H1 (cell line): Measurements from ENCODE around the gene PITPNC1. TPM values are rescaled to one million over a fixed set of nuclear protein-coding genes. Genes with fewer than 3 reads are reported as not detected.

ENCODE experiments used
- CTCF ChIA-PET: fragments of 300-600 bp; sonication (Branson Sonifier 250); formaldehyde crosslinking; loops from one replicate; lab custom pipeline; 2021; ENCODE audit not compliant: partially characterized antibody; lab: Charles Lee
- POLR2A ChIA-PET: fragments of 300-600 bp; sonication (Branson Sonifier 250); formaldehyde crosslinking; loops from one replicate; lab custom pipeline; 2021; ENCODE audit warnings: inconsistent platforms; ENCODE audit not compliant: partially characterized antibody; lab: Charles Lee
- DNase-seq, 2 experiments: peaks; one replicate each; pipeline versions ENCODE4 v3.0.0 to v3.0.0-alpha.2; 2010 to 2022; ENCODE audit warnings: low spot score in 2 of 2, low read depth in 1 of 2, mixed read lengths in 1 of 2
- FAIRE-seq: peaks from 2 replicates; lab custom pipeline; 2011; peaks lifted over from hg19 to GRCh38; lab: Jason Lieb, UNC
- H2AFZ ChIP-seq: 2 replicates; pipeline ENCODE4 v1.8.1; 2012; ENCODE audit warnings: low read length, inconsistent platforms
- H2AK5ac ChIP-seq: 2 replicates; pipeline ENCODE4 v1.6.1; 2013; ENCODE audit warnings: low read depth, low read length
- H2BK120ac ChIP-seq: replicated peaks from 2 replicates; pipeline ENCODE3; 2013; ENCODE audit warnings: low read depth, low read length, inconsistent platforms
- H2BK12ac ChIP-seq: 2 replicates; pipeline ENCODE4 v1.6.1; 2013; ENCODE audit warnings: low read depth, low read length
- H2BK15ac ChIP-seq: 2 replicates; pipeline ENCODE4 v1.6.1; 2013; ENCODE audit warnings: low read length
- H2BK20ac ChIP-seq: 2 replicates; pipeline ENCODE4 v1.6.1; 2013; ENCODE audit warnings: low read length
- H2BK5ac ChIP-seq: 2 replicates; pipeline ENCODE4 v1.6.1; 2013; ENCODE audit warnings: low read depth, low read length
- H3K14ac ChIP-seq: 2 replicates; pipeline ENCODE4 v1.6.1; 2013; ENCODE audit warnings: inconsistent platforms; ENCODE audit not compliant: insufficient read length
- H3K18ac ChIP-seq: 2 replicates; pipeline ENCODE4 v1.6.1; 2013; ENCODE audit warnings: low read length; ENCODE audit errors: extremely low read depth
- H3K23ac ChIP-seq: 2 replicates; pipeline ENCODE4 v1.6.1; 2013; ENCODE audit warnings: inconsistent platforms; ENCODE audit not compliant: insufficient read length
- H3K23me2 ChIP-seq: 2 replicates; pipeline ENCODE4 v1.6.1; 2013; ENCODE audit warnings: low read depth, low read length
- H3K27ac ChIP-seq: 2 replicates; pipeline ENCODE4 v1.6.1; 2011; ENCODE audit warnings: low read depth, low read length, inconsistent platforms
- H3K27me3 ChIP-seq, 4 experiments: replicated peaks in 1 of 4; 1 replicate in 1 of 4; 2 replicates in 3 of 4; pipeline versions ENCODE4 v1.6.1 to v1.8.1; 2011 to 2013; ENCODE audit warnings: low read length in 3 of 4, mild to moderate bottlenecking in 3 of 4, inconsistent platforms in 2 of 4, mixed read lengths in 2 of 4, moderate library complexity in 1 of 4; ENCODE audit not compliant: control insufficient read depth in 3 of 4, insufficient read depth in 3 of 4; ENCODE audit errors: extremely low read depth in 1 of 4
- H3K36me3 ChIP-seq, 4 experiments: 2 replicates each; pipeline versions ENCODE4 v1.6.1 to v1.8.1; 2011 to 2013; ENCODE audit warnings: mild to moderate bottlenecking in 4 of 4, low read length in 3 of 4, moderate library complexity in 2 of 4, control low read depth in 1 of 4, inconsistent platforms in 1 of 4; ENCODE audit not compliant: insufficient read depth in 4 of 4, control insufficient read depth in 2 of 4
- H3K4ac ChIP-seq: replicated peaks from 2 replicates; pipeline ENCODE3; 2013; ENCODE audit warnings: low read length, low read depth, mixed read lengths, inconsistent platforms; ENCODE audit not compliant: insufficient read length
- H3K4me1 ChIP-seq, 4 experiments: replicated peaks in 1 of 4; 1 replicate in 1 of 4; 2 replicates in 3 of 4; pipeline versions ENCODE4 v1.6.1 to v1.8.1; 2011 to 2013; ENCODE audit warnings: low read length in 3 of 4, inconsistent platforms in 2 of 4, mixed read lengths in 1 of 4; ENCODE audit not compliant: insufficient read depth in 4 of 4, control insufficient read depth in 3 of 4
- H3K4me2 ChIP-seq, 2 experiments: 2 replicates each; pipeline versions ENCODE4 v1.6.1 to v1.8.1; 2011 to 2013; ENCODE audit warnings: low read depth in 2 of 2, low read length in 2 of 2, control low read depth in 1 of 2, inconsistent platforms in 1 of 2, mild to moderate bottlenecking in 1 of 2; ENCODE audit not compliant: insufficient read depth in 1 of 2
- H3K4me3 ChIP-seq, 4 experiments: fragments of 200-600, 300-600 bp in 1 of 4; sonication (generic), shearing (Covaris generic), sonication (Bioruptor Twin) in 1 of 4; 2 replicates each; pipeline versions ENCODE4 v1.5.1 to v1.8.1; 2011 to 2016; ENCODE audit warnings: low read length in 4 of 4, low read depth in 3 of 4, control low read depth in 2 of 4, inconsistent platforms in 2 of 4, mild to moderate bottlenecking in 2 of 4, mixed read lengths in 1 of 4, moderate library complexity in 1 of 4; ENCODE audit not compliant: insufficient read depth in 2 of 4; ENCODE audit errors: extremely low read depth in 1 of 4
- H3K56ac ChIP-seq: replicated peaks from 2 replicates; pipeline ENCODE3; 2013; ENCODE audit warnings: low read depth, mild to moderate bottlenecking, mixed read lengths, low read length, inconsistent platforms; ENCODE audit not compliant: insufficient read length
- H3K79me1 ChIP-seq: 2 replicates; pipeline ENCODE4 v1.6.1; 2013; ENCODE audit warnings: low read depth, low read length, control low read depth
- H3K79me2 ChIP-seq, 2 experiments: 2 replicates each; pipeline versions ENCODE4 v1.6.1 to v1.8.1; 2012 to 2013; ENCODE audit warnings: low read length in 2 of 2, mild to moderate bottlenecking in 2 of 2, inconsistent platforms in 1 of 2; ENCODE audit not compliant: insufficient read depth in 2 of 2, control insufficient read depth in 1 of 2
- H3K9ac ChIP-seq, 4 experiments: replicated peaks in 1 of 4; 1 replicate in 1 of 4; 2 replicates in 3 of 4; pipeline versions ENCODE4 v1.6.1 to v1.8.1; 2011 to 2013; ENCODE audit warnings: low read depth in 3 of 4, low read length in 3 of 4, control low read depth in 2 of 4, mild to moderate bottlenecking in 2 of 4, moderate library complexity in 2 of 4, inconsistent platforms in 1 of 4; ENCODE audit errors: extremely low read depth in 1 of 4
- H3K9me3 ChIP-seq, 2 experiments: 2 replicates each; pipeline versions ENCODE4 v1.6.1 to v1.8.1; 2012 to 2013; ENCODE audit warnings: mild to moderate bottlenecking in 2 of 2, moderate library complexity in 2 of 2, control low read depth in 1 of 2, inconsistent platforms in 1 of 2, low read depth in 1 of 2, low read length in 1 of 2, mixed read lengths in 1 of 2; ENCODE audit not compliant: insufficient read depth in 2 of 2
- H4K20me1 ChIP-seq, 2 experiments: replicated peaks in 1 of 2; 2 replicates each; pipeline versions ENCODE3 to v1.8.1; 2011 to 2013; ENCODE audit warnings: inconsistent platforms in 2 of 2, low read length in 2 of 2, mild to moderate bottlenecking in 1 of 2; ENCODE audit not compliant: insufficient read depth in 2 of 2, control insufficient read depth in 1 of 2
- H4K5ac ChIP-seq: 2 replicates; pipeline ENCODE4 v1.6.1; 2013; ENCODE audit warnings: low read length, low read depth, mixed read lengths, inconsistent platforms; ENCODE audit not compliant: insufficient read length
- H4K8ac ChIP-seq: 2 replicates; pipeline ENCODE4 v1.8.0; 2013; ENCODE audit warnings: mild to moderate bottlenecking, moderate library complexity, low read length, inconsistent platforms; ENCODE audit not compliant: insufficient read depth; ENCODE audit errors: extremely low read depth
- H4K91ac ChIP-seq: replicated peaks from 2 replicates; pipeline ENCODE3; 2013; ENCODE audit warnings: low read length, mixed read lengths, inconsistent platforms; ENCODE audit not compliant: insufficient read length
- WGBS, 2 experiments: shearing (Covaris generic) in 1 of 2; methylation state at CpG; one replicate each; pipeline versions ENCODE4 v1.1.6 to v1.1.7; 2013 to 2015; ENCODE audit warnings: low lambda C conversion rate in 2 of 2, mixed read lengths in 2 of 2, inconsistent platforms in 1 of 2, low coverage in 1 of 2, missing lambda C conversion rate in 1 of 2; ENCODE audit not compliant: insufficient replicate concordance in 2 of 2, insufficient coverage in 1 of 2, insufficient read length in 1 of 2; ENCODE audit errors: extremely low coverage in 1 of 2, missing lambda C conversion rate in 1 of 2; 5-methylcytosine and 5-hydroxymethylcytosine counted together
- polyA plus RNA-seq, 7 experiments: library from polyadenylated mRNA; depleted of rRNA in 3 of 7; stranded (reverse) in 5 of 7; unstranded in 2 of 7; fragments of >200 nt in 5 of 7; fragments of 200-250 nt in 2 of 7; gene quantifications; 1 replicate in 5 of 7; 2 replicates in 1 of 7; 4 replicates in 1 of 7; pipeline versions ENCODE4 v1.2.1 to v1.2.3, GENCODE V29; 2011 to 2013; ENCODE audit warnings: missing spikeins in 2 of 7, mixed read lengths in 2 of 7
- total RNA-seq: library from RNA; stranded (reverse); fragmentation: NEBNext Ultra II Directional; extraction: Animal tissue kit (Norgen Biotek cat#: 25700); gene quantifications from 2 replicates; pipeline ENCODE4 v1.2.1, GENCODE V29; 2021

Gene PITPNC1
- total and polyA plus RNA-seq, 2 of the 8 experiments (the other 6 are each of a cell fraction or from before 2014, with no cell fraction given): 17.6 to 54.7 TPM

GRCh38 chr17:67378454-67379250 is 1.6 kb downstream of the PITPNC1 start:
- no peak overlapping the region for H2BK12ac ChIP-seq
- no peak overlapping the region for H2BK20ac ChIP-seq
- H3K9ac ChIP-seq: peak overlapping the region in 3 of 4 experiments; percentile 35 to 81 (median 75)
- peaks cover 3% of the 10 kb centered on the region for H3K79me1 ChIP-seq
- CTCF ChIA-PET: interaction anchor here (0.6 to 2.9 kb wide), 30 partner anchors 9 to 327 kb away, joined by 3 to 18 read pairs (median 4); no protein-coding TSS in a partner anchor
- peaks cover 13% of the 10 kb centered on the region; the same call in 1 of the 2 replicates for H3K23me2 ChIP-seq
- H3K27me3 ChIP-seq: no peaks in the 10 kb centered on the region
- DNase-seq (peak in 1 of 2 experiments; percentile 90), FAIRE-seq (no peak)
- H3K27ac ChIP-seq: peak overlapping the region; percentile 63
- H3K4me2 ChIP-seq: peak overlapping the region; percentile 75 to 92
- no peak overlapping the region for H2BK5ac ChIP-seq
- H3K23ac ChIP-seq: no peak overlapping the region
- H3K36me3 ChIP-seq: peaks cover 0 to 3% (median 0%) of the 10 kb centered on the region in 4 experiments; a peak in 1 of 8 replicates
- peak overlapping the region; percentile 71 for H4K5ac ChIP-seq
- H4K20me1 ChIP-seq: no peaks in the 10 kb centered on the region
- peak overlapping the region; percentile 81; the same call in 1 of the 2 replicates for H2AFZ ChIP-seq
- H3K18ac ChIP-seq: peak overlapping the region; percentile 79
- H2BK15ac ChIP-seq: no peak overlapping the region
- H3K9me3 ChIP-seq: peaks cover 0 to 4% of the 10 kb centered on the region in 2 experiments; a peak in 1 of 4 replicates
- H3K56ac ChIP-seq: peak overlapping the region; percentile 84
- H3K14ac ChIP-seq: peak overlapping the region; percentile 45
- peak overlapping the region; percentile 88 for H4K91ac ChIP-seq
- H2AK5ac ChIP-seq: no peak overlapping the region
- POLR2A ChIA-PET: interaction anchor here (0.6 to 1.6 kb wide), 17 partner anchors 13 to 504 kb away, joined by 3 to 4 read pairs (median 3); partner anchors contain the start of gene NOL11
- H3K4me1 ChIP-seq: peaks cover 2 to 5% (median 4%) of the 10 kb centered on the region in 4 experiments; a peak in 6 of 7 replicates
- H3K4ac ChIP-seq: peak overlapping the region; percentile 58
- peak overlapping the region; percentile 96; the same call in 1 of the 2 replicates for H4K8ac ChIP-seq
- no peak overlapping the region for H2BK120ac ChIP-seq
- peaks cover 0 to 46% of the 10 kb centered on the region in 2 experiments; a peak in 2 of 4 replicates for H3K79me2 ChIP-seq
- peak overlapping the region; percentile 80 to 95 (median 91) for H3K4me3 ChIP-seq
- WGBS, 2 experiments: 3% methylated on average over 50 of the region's 72 CpGs; no CpG with 5 or more reads in 1 of the 2 experiments
